ENCODE results near the gene DLEU7. TPM values are rescaled to one million over a fixed set of nuclear protein-coding genes. Genes with fewer than 3 reads are reported as not detected.

DLEU7 gene
- total RNA-seq, 1 donor from 2014 or later, result not detected

DNA sequence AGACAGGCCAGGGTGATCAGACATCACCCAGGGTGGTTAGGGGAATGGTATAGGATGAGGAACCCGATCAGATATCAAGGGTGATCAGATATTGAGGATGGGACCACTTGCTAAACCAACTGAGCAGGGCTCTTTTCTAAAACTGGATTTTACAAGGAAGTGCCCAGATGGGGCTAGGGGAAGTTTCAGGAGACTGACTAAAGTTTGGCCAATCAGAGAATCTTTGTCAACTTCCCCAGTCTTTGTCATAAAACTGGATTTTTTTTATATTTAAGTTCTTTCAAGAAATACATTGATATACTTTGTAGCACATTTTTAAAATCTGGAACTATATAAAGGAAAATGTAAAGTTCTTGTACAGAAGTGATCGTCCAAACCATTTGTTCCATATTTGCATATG lies 30.5 kb upstream of the DLEU7 start:
- H3K4me3 Mint-ChIP-seq (ENCODE audit: unreplicated experiment), result no peak overlapping the region
- no peaks in the 10 kb centered on the region for H3K4me1 Mint-ChIP-seq (ENCODE audit: unreplicated experiment)
- no peak overlapping the region for H3K27ac Mint-ChIP-seq (ENCODE audit: unreplicated experiment)
- H3K27me3 Mint-ChIP-seq (ENCODE audit: unreplicated experiment), result peaks cover 2% of the 10 kb centered on the region
- DNase-seq (ENCODE audit: low spot score), result no peak
- TF ChIP-seq, protein P1, sequence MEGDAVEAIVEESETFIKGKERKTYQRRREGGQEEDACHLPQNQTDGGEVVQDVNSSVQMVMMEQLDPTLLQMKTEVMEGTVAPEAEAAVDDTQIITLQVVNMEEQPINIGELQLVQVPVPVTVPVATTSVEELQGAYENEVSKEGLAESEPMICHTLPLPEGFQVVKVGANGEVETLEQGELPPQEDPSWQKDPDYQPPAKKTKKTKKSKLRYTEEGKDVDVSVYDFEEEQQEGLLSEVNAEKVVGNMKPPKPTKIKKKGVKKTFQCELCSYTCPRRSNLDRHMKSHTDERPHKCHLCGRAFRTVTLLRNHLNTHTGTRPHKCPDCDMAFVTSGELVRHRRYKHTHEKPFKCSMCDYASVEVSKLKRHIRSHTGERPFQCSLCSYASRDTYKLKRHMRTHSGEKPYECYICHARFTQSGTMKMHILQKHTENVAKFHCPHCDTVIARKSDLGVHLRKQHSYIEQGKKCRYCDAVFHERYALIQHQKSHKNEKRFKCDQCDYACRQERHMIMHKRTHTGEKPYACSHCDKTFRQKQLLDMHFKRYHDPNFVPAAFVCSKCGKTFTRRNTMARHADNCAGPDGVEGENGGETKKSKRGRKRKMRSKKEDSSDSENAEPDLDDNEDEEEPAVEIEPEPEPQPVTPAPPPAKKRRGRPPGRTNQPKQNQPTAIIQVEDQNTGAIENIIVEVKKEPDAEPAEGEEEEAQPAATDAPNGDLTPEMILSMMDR (IDR thresholded peaks at IDR 0.05; ENCODE audit: unreplicated experiment), result no peak
- no peaks in the 10 kb centered on the region for H3K36me3 Mint-ChIP-seq (ENCODE audit: low read depth, unreplicated experiment)
- H3K9me3 Mint-ChIP-seq (ENCODE audit: unreplicated experiment), result no peaks in the 10 kb centered on the region

GRCh38 chr13:50873467-50873866 lies 30.0 kb upstream of the DLEU7 start:
- Mint-ChIP-seq H3K4me1 (ENCODE audit: unreplicated experiment) (no peaks in the 10 kb centered on the region), H3K9me3 (ENCODE audit: unreplicated experiment) (no peaks in the 10 kb centered on the region), H3K27me3 (ENCODE audit: unreplicated experiment) (peaks cover 2% of the 10 kb centered on the region), H3K4me3 (ENCODE audit: unreplicated experiment) (no peak overlapping the region), H3K27ac (ENCODE audit: unreplicated experiment) (no peak overlapping the region), H3K36me3 (ENCODE audit: low read depth, unreplicated experiment) (no peaks in the 10 kb centered on the region)
- DNase-seq (ENCODE audit: low spot score), result no peak
- TF ChIP-seq, protein P1 (IDR thresholded peaks at IDR 0.05; ENCODE audit: unreplicated experiment), result no peak

DNA sequence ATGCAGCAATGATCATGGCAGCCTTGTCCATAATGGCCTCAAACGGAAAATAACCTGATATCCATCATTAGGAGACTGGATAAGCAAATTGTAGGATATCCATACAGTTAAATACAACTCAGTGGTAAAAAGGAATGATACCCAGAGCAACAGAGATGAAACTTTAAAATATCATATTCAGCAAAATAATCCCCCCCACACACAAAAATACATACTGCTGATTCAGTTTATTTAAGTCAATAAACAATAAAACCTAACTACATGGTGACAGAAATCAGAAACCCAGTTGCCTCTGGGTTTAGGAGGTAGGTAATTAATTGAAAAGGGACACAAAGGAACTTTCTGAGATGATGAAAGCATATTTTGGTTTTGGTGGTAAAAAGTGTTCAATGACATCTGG lies 27.9 kb upstream of the DLEU7 start:
- no peaks in the 10 kb centered on the region for H3K27me3 Mint-ChIP-seq (ENCODE audit: unreplicated experiment)
- no peaks in the 10 kb centered on the region for H3K4me1 Mint-ChIP-seq (ENCODE audit: unreplicated experiment)
- no peaks in the 10 kb centered on the region for H3K36me3 Mint-ChIP-seq (ENCODE audit: low read depth, unreplicated experiment)
- H3K27ac Mint-ChIP-seq (ENCODE audit: unreplicated experiment), result no peak overlapping the region
- TF ChIP-seq, protein P1 (IDR thresholded peaks at IDR 0.05; ENCODE audit: unreplicated experiment), result no peak
- no peak for DNase-seq (ENCODE audit: low spot score)
- no peaks in the 10 kb centered on the region for H3K9me3 Mint-ChIP-seq (ENCODE audit: unreplicated experiment)
- no peak overlapping the region for H3K4me3 Mint-ChIP-seq (ENCODE audit: unreplicated experiment)

DNA sequence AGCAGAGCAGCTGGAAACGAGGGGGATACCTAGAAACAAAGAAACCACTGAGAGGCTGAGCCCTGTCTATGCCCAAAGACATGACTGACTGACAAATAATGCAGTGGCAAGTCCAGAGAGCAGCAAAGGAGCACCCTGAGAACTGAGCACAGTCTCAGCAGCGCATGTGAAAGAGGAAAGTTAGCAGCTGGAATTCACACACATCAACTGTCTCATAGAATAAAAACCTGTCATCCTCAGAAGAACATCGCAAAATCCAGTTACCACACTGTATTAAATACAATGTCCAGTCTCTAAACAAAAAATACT lies 24.1 kb upstream of the DLEU7 start:
- no peak overlapping the region for H3K4me3 Mint-ChIP-seq (ENCODE audit: unreplicated experiment)
- no peak overlapping the region for H3K27ac Mint-ChIP-seq (ENCODE audit: unreplicated experiment)
- no peaks in the 10 kb centered on the region for H3K27me3 Mint-ChIP-seq (ENCODE audit: unreplicated experiment)
- H3K36me3 Mint-ChIP-seq (ENCODE audit: low read depth, unreplicated experiment), result no peaks in the 10 kb centered on the region
- H3K4me1 Mint-ChIP-seq (ENCODE audit: unreplicated experiment), result no peaks in the 10 kb centered on the region
- no peak for DNase-seq (ENCODE audit: low spot score)
- no peaks in the 10 kb centered on the region for H3K9me3 Mint-ChIP-seq (ENCODE audit: unreplicated experiment)
- TF ChIP-seq, protein P1 (IDR thresholded peaks at IDR 0.05; ENCODE audit: unreplicated experiment), result no peak

GRCh38 chr13:50866817-50867636 lies 23.5 kb upstream of the DLEU7 start:
- Mint-ChIP-seq H3K9me3 (ENCODE audit: unreplicated experiment) (no peaks in the 10 kb centered on the region), H3K27me3 (ENCODE audit: unreplicated experiment) (no peaks in the 10 kb centered on the region), H3K27ac (ENCODE audit: unreplicated experiment) (no peak overlapping the region), H3K4me3 (ENCODE audit: unreplicated experiment) (no peak overlapping the region), H3K36me3 (ENCODE audit: low read depth, unreplicated experiment) (no peaks in the 10 kb centered on the region), H3K4me1 (ENCODE audit: unreplicated experiment) (no peaks in the 10 kb centered on the region)
- DNase-seq (ENCODE audit: low spot score), result no peak
- TF ChIP-seq, protein P1 (IDR thresholded peaks at IDR 0.05; ENCODE audit: unreplicated experiment), result no peak
